Liver (tissue), 9 donors: Measurements from ENCODE around the gene SOCS4. TPM values are rescaled to one million over a fixed set of nuclear protein-coding genes. Genes with fewer than 3 reads are reported as not detected.

Experiments used
- DNase-seq: peaks from one replicate; pipeline ENCODE4 v3.0.0-alpha.2; 2017; ENCODE audit warnings: low spot score
- H3K27ac ChIP-seq, 2 donors: one replicate each; pipeline ENCODE4 v1.7.0; 2013; ENCODE audit warnings: inconsistent platforms in 2 of 2, low read length in 2 of 2, control low read depth in 1 of 2, low read depth in 1 of 2, mild to moderate bottlenecking in 1 of 2
- H3K27me3 ChIP-seq, 4 donors: one replicate each; pipeline versions ENCODE4 v1.6.1 to v1.7.0; 2013; ENCODE audit warnings: low read length in 3 of 4, inconsistent platforms in 1 of 4, mild to moderate bottlenecking in 1 of 4, moderate library complexity in 1 of 4; ENCODE audit not compliant: control insufficient read depth in 4 of 4, insufficient read depth in 4 of 4
- H3K36me3 ChIP-seq, 4 donors: one replicate each; pipeline versions ENCODE4 v1.6.1 to v1.7.0; 2013; ENCODE audit warnings: low read length in 3 of 4, mild to moderate bottlenecking in 3 of 4, low read depth in 1 of 4, moderate library complexity in 1 of 4; ENCODE audit not compliant: control insufficient read depth in 4 of 4, insufficient read depth in 3 of 4
- H3K4me1 ChIP-seq, 4 donors: one replicate each; pipeline versions ENCODE4 v1.6.1 to v1.7.0; 2013; ENCODE audit warnings: low read length in 3 of 4, mild to moderate bottlenecking in 3 of 4, moderate library complexity in 1 of 4; ENCODE audit not compliant: control insufficient read depth in 4 of 4, insufficient read depth in 4 of 4
- H3K4me3 ChIP-seq, 3 donors: one replicate each; pipeline versions ENCODE4 v1.6.1 to v1.7.0; 2013; ENCODE audit warnings: low read length in 3 of 3, control low read depth in 1 of 3, low read depth in 1 of 3, mild to moderate bottlenecking in 1 of 3
- H3K9ac ChIP-seq, 2 donors: one replicate each; pipeline ENCODE4 v1.7.0; 2013; ENCODE audit warnings: low read length in 2 of 2, mild to moderate bottlenecking in 2 of 2, moderate library complexity in 2 of 2, control low read depth in 1 of 2, low read depth in 1 of 2
- H3K9me3 ChIP-seq, 4 donors: one replicate each; pipeline versions ENCODE4 v1.6.1 to v1.7.0; 2013; ENCODE audit warnings: low read length in 3 of 4; ENCODE audit not compliant: control insufficient read depth in 4 of 4
- ATF3 ChIP-seq: IDR thresholded peaks from 2 replicates; pipeline ENCODE4 v1.6.1; 2016; ENCODE audit warnings: antibody characterized with exemption
- CTCF ChIP-seq: fragments of 150-350 bp; IDR thresholded peaks from 2 replicates; pipeline ENCODE4 v1.5.1; 2017; ENCODE audit warnings: improper control_type of control experiment, low read depth, low read length; ENCODE audit not compliant: missing input control
- EGR1 ChIP-seq, 2 donors: IDR thresholded peaks; 2 replicates each; pipeline ENCODE4 v1.6.1; 2016 to 2018; ENCODE audit warnings: antibody characterized with exemption in 2 of 2, low read depth in 2 of 2
- FOXA1 ChIP-seq: IDR thresholded peaks from 2 replicates; pipeline ENCODE4 v1.6.1; 2016; ENCODE audit warnings: antibody characterized with exemption
- FOXA2 ChIP-seq: IDR thresholded peaks from 2 replicates; pipeline ENCODE4 v1.6.1; 2016; ENCODE audit warnings: antibody characterized with exemption
- GABPA ChIP-seq, 2 donors: IDR thresholded peaks in 1 of 2; conservative IDR thresholded peaks in 1 of 2; 2 replicates each; pipeline ENCODE4 v1.6.1; 2016; ENCODE audit warnings: antibody characterized with exemption in 2 of 2, mild to moderate bottlenecking in 1 of 2, moderate library complexity in 1 of 2
- HNF4G ChIP-seq: IDR thresholded peaks from 2 replicates; pipeline ENCODE4 v1.6.1; 2016; ENCODE audit warnings: antibody characterized with exemption
- JUND ChIP-seq, 2 donors: IDR thresholded peaks; 2 replicates each; pipeline ENCODE4 v1.6.1; 2016; ENCODE audit warnings: antibody characterized with exemption in 2 of 2
- MAX ChIP-seq: IDR thresholded peaks from 2 replicates; pipeline ENCODE4 v1.6.1; 2016; ENCODE audit warnings: antibody characterized with exemption
- NR2F2 ChIP-seq: IDR thresholded peaks from 2 replicates; pipeline ENCODE4 v1.6.1; 2016; ENCODE audit warnings: antibody characterized with exemption
- RAD21 ChIP-seq, 2 donors: IDR thresholded peaks; 2 replicates each; pipeline ENCODE4 v1.6.1; 2016; ENCODE audit warnings: antibody characterized with exemption in 2 of 2, mild to moderate bottlenecking in 2 of 2
- REST ChIP-seq: IDR thresholded peaks from 2 replicates; pipeline ENCODE4 v1.6.1; 2016; ENCODE audit warnings: antibody characterized with exemption, mild to moderate bottlenecking
- SP1 ChIP-seq: IDR thresholded peaks from 2 replicates; pipeline ENCODE4 v1.6.1; 2018; ENCODE audit warnings: antibody characterized with exemption, mild to moderate bottlenecking
- TAF1 ChIP-seq: conservative IDR thresholded peaks from 2 replicates; pipeline ENCODE4 v1.6.1; 2016; ENCODE audit warnings: antibody characterized with exemption, mild to moderate bottlenecking
- YY1 ChIP-seq: IDR thresholded peaks from 2 replicates; pipeline ENCODE4 v1.6.1; 2016; ENCODE audit warnings: antibody characterized with exemption, mild to moderate bottlenecking
- ZBTB33 ChIP-seq: IDR thresholded peaks from 2 replicates; pipeline ENCODE4 v1.6.1; 2016; ENCODE audit warnings: antibody characterized with exemption
- WGBS: extraction: QIAGEN DNeasy Blood & Tissue Kit; methylation state at CpG from one replicate; pipeline ENCODE4 v1.1.7; 2013; 5-methylcytosine and 5-hydroxymethylcytosine counted together
- polyA plus RNA-seq, 2 donors: library from polyadenylated mRNA; stranded (reverse) in 1 of 2; unstranded in 1 of 2; fragments of 200-250 nt in 1 of 2; fragments of >200 nt in 1 of 2; fragmentation: Nextera tagmentation in 1 of 2; extraction: Ambion mirVana in 1 of 2; gene quantifications; one replicate each; pipeline versions ENCODE4 v1.2.1 to v1.2.3, GENCODE V29; 2013 to 2015
- total RNA-seq, 2 donors: library from RNA; depleted of rRNA; stranded (reverse); fragments of >200 nt; gene quantifications; one replicate each; pipeline ENCODE4 v1.2.3, GENCODE V29; 2014
- donor health status: healthy.
- donor health status: healthy.
- donor health status: healthy.
- donor health status: healthy.
- donor health status: healthy.

The SOCS4 gene
- total and polyA plus RNA-seq, 4 donors, result 2.2 to 7.4 (median 6.0) TPM

- DNase-seq, result no peak
- Histone ChIP-seq H3K4me3 (no peak overlapping the region), H3K36me3 (peaks cover 0 to 5% (median 0%) of the 10 kb centered on the region in 4 donors), H3K9ac (no peak overlapping the region), H3K27me3 (no peaks in the 10 kb centered on the region), H3K9me3 (no peaks in the 10 kb centered on the region), H3K27ac (no peak overlapping the region), H3K4me1 (peaks cover under 1 to 6% (median 3%) of the 10 kb centered on the region in 4 donors)
- 88% methylated on average over 5 of the region's 5 CpGs for WGBS
- TF ChIP-seq ZBTB33, result no peak
- no peak for TF ChIP-seq EGR1 (IDR thresholded peaks at IDR 0.05; ENCODE audit: low read depth in 2 of 2)
- TF ChIP-seq FOXA1, result no peak
- TF ChIP-seq TAF1, result no peak
- no peak for TF ChIP-seq RAD21 (IDR thresholded peaks at IDR 0.05)
- no peak for TF ChIP-seq REST
- TF ChIP-seq HNF4G, result no peak
- no peak for TF ChIP-seq ATF3
- no peak for TF ChIP-seq JUND (IDR thresholded peaks at IDR 0.05)
- TF ChIP-seq SP1, result no peak
- no peak for TF ChIP-seq CTCF
These were observed 20.4 kb downstream of the SOCS4 start for GRCh38 chr14:55047301-55048053.

GRCh38 chr14:55048900-55049436 is 21.9 kb downstream of the SOCS4 start:
- Histone ChIP-seq H3K27me3 (no peaks in the 10 kb centered on the region), H3K4me3 (no peak overlapping the region), H3K27ac (no peak overlapping the region), H3K36me3 (peaks cover 0 to 1% (median 0%) of the 10 kb centered on the region in 4 donors), H3K9me3 (no peaks in the 10 kb centered on the region), H3K4me1 (peaks cover 6 to 17% (median 11%) of the 10 kb centered on the region in 4 donors), H3K9ac (no peak overlapping the region)
- TF ChIP-seq EGR1 (IDR thresholded peaks at IDR 0.05; ENCODE audit: low read depth in 2 of 2) (no peak), YY1 (no peak), RAD21 (IDR thresholded peaks at IDR 0.05) (no peak), JUND (IDR thresholded peaks at IDR 0.05) (no peak), GABPA (IDR thresholded peaks at IDR 0.05 in 1 of 2, conservative IDR thresholded peaks at IDR 0.05 in 1 of 2) (no peak), SP1 (no peak), FOXA2 (no peak), HNF4G (no peak), MAX (no peak), ATF3 (no peak), CTCF (no peak), NR2F2 (no peak), TAF1 (no peak)
- DNase-seq, result no peak
- 90% methylated on average over 2 of the region's 2 CpGs for WGBS
